ENCODE data around the gene TSPEAR.

DNA sequence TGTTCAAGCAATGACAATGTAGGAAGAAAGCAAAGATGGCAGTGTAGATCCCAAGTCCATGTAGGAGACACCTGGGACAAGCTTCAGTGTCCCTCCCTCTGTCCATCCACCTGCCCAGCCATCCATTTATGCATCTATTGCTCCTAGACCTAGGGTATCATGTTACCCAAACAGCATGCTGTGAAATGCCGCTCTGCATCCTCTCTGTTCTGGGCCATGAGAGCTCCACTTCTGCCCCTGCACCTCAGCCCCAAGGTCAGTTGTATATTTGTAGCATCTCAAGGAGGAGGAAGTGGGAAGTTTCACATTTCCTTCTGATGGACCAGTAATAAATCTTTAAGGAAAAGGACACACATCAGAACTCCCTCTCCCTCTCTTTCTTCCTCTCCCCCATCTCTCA is 27.9 kb upstream of the TSPEAR start:
- TF ChIP-seq EP300 (IDR thresholded peaks at IDR 0.05; ENCODE audit: low read length) = no peak
- TF ChIP-seq JUNB (CRISPR knock-in tag; conservative IDR thresholded peaks at IDR 0.05) = no peak
- no peak for TF ChIP-seq ZNF197 (CRISPR knock-in tag; IDR thresholded peaks at IDR 0.05; ENCODE audit: low read depth)
- no peak for TF ChIP-seq KLF6 (CRISPR knock-in tag; IDR thresholded peaks at IDR 0.05; ENCODE audit: borderline replicate concordance)
- no peak for TF ChIP-seq POLR2AphosphoS5 (IDR thresholded peaks at IDR 0.05; ENCODE audit: control insufficient read depth, insufficient read depth, low read depth, low read length)
- TF ChIP-seq, protein P1, sequence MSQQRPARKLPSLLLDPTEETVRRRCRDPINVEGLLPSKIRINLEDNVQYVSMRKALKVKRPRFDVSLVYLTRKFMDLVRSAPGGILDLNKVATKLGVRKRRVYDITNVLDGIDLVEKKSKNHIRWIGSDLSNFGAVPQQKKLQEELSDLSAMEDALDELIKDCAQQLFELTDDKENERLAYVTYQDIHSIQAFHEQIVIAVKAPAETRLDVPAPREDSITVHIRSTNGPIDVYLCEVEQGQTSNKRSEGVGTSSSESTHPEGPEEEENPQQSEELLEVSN (IDR thresholded peaks at IDR 0.05; ENCODE audit: borderline replicate concordance in 1 of 2, extremely low read depth in 1 of 2, insufficient read depth in 1 of 2, insufficient read length in 1 of 2, low read depth in 1 of 2, low read length in 1 of 2, poor library complexity in 1 of 2, severe bottlenecking in 1 of 2) = no peak
- no peak for TF ChIP-seq ZNF311 (CRISPR knock-in tag; IDR thresholded peaks at IDR 0.05)
- TF ChIP-seq, protein P2, sequence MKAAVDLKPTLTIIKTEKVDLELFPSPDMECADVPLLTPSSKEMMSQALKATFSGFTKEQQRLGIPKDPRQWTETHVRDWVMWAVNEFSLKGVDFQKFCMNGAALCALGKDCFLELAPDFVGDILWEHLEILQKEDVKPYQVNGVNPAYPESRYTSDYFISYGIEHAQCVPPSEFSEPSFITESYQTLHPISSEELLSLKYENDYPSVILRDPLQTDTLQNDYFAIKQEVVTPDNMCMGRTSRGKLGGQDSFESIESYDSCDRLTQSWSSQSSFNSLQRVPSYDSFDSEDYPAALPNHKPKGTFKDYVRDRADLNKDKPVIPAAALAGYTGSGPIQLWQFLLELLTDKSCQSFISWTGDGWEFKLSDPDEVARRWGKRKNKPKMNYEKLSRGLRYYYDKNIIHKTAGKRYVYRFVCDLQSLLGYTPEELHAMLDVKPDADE (conservative IDR thresholded peaks at IDR 0.05; ENCODE audit: control insufficient read depth, low read depth, low read length) = no peak
- no peak for TF ChIP-seq RNF2 (IDR thresholded peaks at IDR 0.05)
